Activated naive CD4-positive, alpha-beta T cell treated with anti-CD3 and anti-CD28 coated beads, Interleukin-2, amount 50 U/mL, for 24 hours (primary cell): ENCODE measurements around the gene PRRC2C.

Source experiments
- H3K27ac Mint-ChIP-seq: one replicate; pipeline ENCODE4 v1.8.0; 2021; ENCODE audit warnings: mild to moderate bottlenecking, mixed read lengths
- H3K27me3 Mint-ChIP-seq: one replicate; pipeline ENCODE4 v1.8.0; 2021; ENCODE audit warnings: mixed read lengths
- H3K36me3 Mint-ChIP-seq: one replicate; pipeline ENCODE4 v1.8.0; 2021; ENCODE audit warnings: mixed read lengths
- H3K4me1 Mint-ChIP-seq: one replicate; pipeline ENCODE4 v1.8.0; 2021; ENCODE audit warnings: mixed read lengths
- H3K4me3 Mint-ChIP-seq: one replicate; pipeline ENCODE4 v1.8.0; 2021; ENCODE audit warnings: mild to moderate bottlenecking, mixed read lengths
- H3K9me3 Mint-ChIP-seq: one replicate; pipeline ENCODE4 v1.8.0; 2021; ENCODE audit warnings: mixed read lengths

PRRC2C gene

GRCh38 chr1:171627020-171627419 lies 141.7 kb downstream of the PRRC2C start:
- no peaks in the 10 kb centered on the region for H3K36me3 Mint-ChIP-seq
- no peak overlapping the region for H3K27ac Mint-ChIP-seq
- H3K4me3 Mint-ChIP-seq: no peak overlapping the region
- no peaks in the 10 kb centered on the region for H3K9me3 Mint-ChIP-seq
- H3K27me3 Mint-ChIP-seq: peaks cover 5% of the 10 kb centered on the region
- no peaks in the 10 kb centered on the region for H3K4me1 Mint-ChIP-seq

GRCh38 chr1:171628225-171628624 lies 142.9 kb downstream of the PRRC2C start:
- no peaks in the 10 kb centered on the region for H3K9me3 Mint-ChIP-seq
- no peaks in the 10 kb centered on the region for H3K36me3 Mint-ChIP-seq
- H3K4me3 Mint-ChIP-seq: no peak overlapping the region
- no peaks in the 10 kb centered on the region for H3K4me1 Mint-ChIP-seq
- no peak overlapping the region for H3K27ac Mint-ChIP-seq
- H3K27me3 Mint-ChIP-seq: peaks cover 5% of the 10 kb centered on the region

DNA sequence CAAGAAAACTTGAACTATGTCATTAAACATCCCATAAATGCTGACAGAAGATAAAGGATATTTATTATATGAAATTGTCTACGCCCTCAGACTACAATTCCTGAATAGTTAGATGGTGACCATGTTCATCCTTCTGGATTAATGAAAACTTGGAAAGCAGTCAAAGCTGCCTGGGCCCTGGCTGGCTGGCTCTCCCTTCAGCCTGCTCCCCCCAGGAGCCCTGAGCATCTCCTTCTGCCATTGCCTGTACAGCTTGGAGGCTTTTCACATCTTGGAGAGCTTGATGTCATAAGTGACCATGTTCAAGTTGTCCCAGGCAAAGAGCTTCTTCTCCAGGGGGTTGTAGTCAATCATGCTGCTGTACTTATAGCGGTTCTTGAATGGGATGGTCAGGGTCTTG lies 150.3 kb downstream of the PRRC2C start:
- Mint-ChIP-seq H3K4me3 (no peak overlapping the region), H3K36me3 (no peaks in the 10 kb centered on the region), H3K4me1 (peaks cover 7% of the 10 kb centered on the region), H3K9me3 (no peaks in the 10 kb centered on the region), H3K27me3 (no peaks in the 10 kb centered on the region), H3K27ac (no peak overlapping the region)

- Mint-ChIP-seq H3K4me1 (peaks cover 7% of the 10 kb centered on the region), H3K9me3 (no peaks in the 10 kb centered on the region), H3K4me3 (no peak overlapping the region), H3K27me3 (no peaks in the 10 kb centered on the region), H3K36me3 (no peaks in the 10 kb centered on the region), H3K27ac (no peak overlapping the region)
Observed at GRCh38 chr1:171636141-171636540, 150.8 kb downstream of the PRRC2C start.

- H3K27ac Mint-ChIP-seq: no peak overlapping the region
- H3K4me1 Mint-ChIP-seq: peaks cover 7% of the 10 kb centered on the region
- no peaks in the 10 kb centered on the region for H3K27me3 Mint-ChIP-seq
- H3K36me3 Mint-ChIP-seq: no peaks in the 10 kb centered on the region
- no peak overlapping the region for H3K4me3 Mint-ChIP-seq
- no peaks in the 10 kb centered on the region for H3K9me3 Mint-ChIP-seq
Observed at GRCh38 chr1:171637928-171638576, 152.7 kb downstream of the PRRC2C start.

DNA sequence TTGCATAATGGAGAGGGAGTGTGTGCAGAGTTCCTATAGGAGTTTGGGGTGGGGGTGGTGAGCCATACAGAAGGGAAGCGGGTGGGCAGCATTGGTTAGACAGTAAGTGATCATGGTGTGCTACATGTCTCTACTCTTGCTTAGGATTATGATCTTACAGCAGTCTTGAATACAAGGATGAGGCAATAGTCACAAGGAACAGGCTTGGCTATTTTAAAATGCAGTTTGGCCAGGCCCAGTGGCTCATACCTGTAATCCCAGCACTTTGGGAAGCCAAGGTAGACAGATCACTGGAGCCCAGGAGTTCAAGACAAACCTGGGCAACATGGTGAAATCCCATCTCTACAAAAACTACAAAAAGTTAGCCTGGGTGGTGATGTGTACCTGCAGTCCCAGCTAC lies 154.9 kb downstream of the PRRC2C start:
- Mint-ChIP-seq H3K4me1 (peaks cover 13% of the 10 kb centered on the region), H3K9me3 (no peaks in the 10 kb centered on the region)

GRCh38 chr1:171641076-171641864 lies 155.9 kb downstream of the PRRC2C start:
- no peaks in the 10 kb centered on the region for H3K27me3 Mint-ChIP-seq
- H3K27ac Mint-ChIP-seq: no peak overlapping the region
- H3K4me1 Mint-ChIP-seq: peaks cover 12% of the 10 kb centered on the region
- H3K9me3 Mint-ChIP-seq: no peaks in the 10 kb centered on the region
- H3K4me3 Mint-ChIP-seq: no peak overlapping the region
- H3K36me3 Mint-ChIP-seq: no peaks in the 10 kb centered on the region

More for the DNA sequence above, 154.9 kb downstream of the PRRC2C start:
- no peak overlapping the region for H3K4me3 Mint-ChIP-seq
- H3K27ac Mint-ChIP-seq: no peak overlapping the region
- no peaks in the 10 kb centered on the region for H3K27me3 Mint-ChIP-seq
- no peaks in the 10 kb centered on the region for H3K36me3 Mint-ChIP-seq

- H3K4me1 Mint-ChIP-seq: peaks cover 12% of the 10 kb centered on the region
- H3K27ac Mint-ChIP-seq: no peak overlapping the region
- no peak overlapping the region for H3K4me3 Mint-ChIP-seq
- H3K36me3 Mint-ChIP-seq: no peaks in the 10 kb centered on the region
- no peaks in the 10 kb centered on the region for H3K27me3 Mint-ChIP-seq
- no peaks in the 10 kb centered on the region for H3K9me3 Mint-ChIP-seq
Observed at GRCh38 chr1:171642197-171642596, 156.9 kb downstream of the PRRC2C start.
